HCT116 (cell line): Measurements from ENCODE around the gene GRHPR. TPM values are rescaled to one million over a fixed set of nuclear protein-coding genes. Genes with fewer than 3 reads are reported as not detected.
A peak's percentile ranks its signal among the peaks of the same experiment; 100 is the strongest.

Experiments used
- ATAC-seq: fragments of 200-7000 bp; cut with Tn5 transposase; 2 replicates; pipeline ENCODE4 v1.9.1; 2020; ENCODE audit warnings: mild to moderate bottlenecking, moderate library complexity
- BruUV-seq: library from RNA; stranded (reverse); fragments of 400-500 nt; replicated peaks from 2 replicates; lab custom pipeline; 2021; lab: Mats Ljungman, UMichigan
- CTCF ChIA-PET: fragments of 300-600 bp; sonication (Branson Sonifier 250); formaldehyde crosslinking; loops from one replicate; lab custom pipeline; 2021; ENCODE audit warnings: antibody characterized with exemption; lab: Charles Lee
- POLR2A ChIA-PET: fragments of 300-600, 350-600 bp; sonication (Branson Sonifier 250); formaldehyde crosslinking; loops from one replicate; lab custom pipeline; 2021; ENCODE audit warnings: antibody characterized with exemption; lab: Charles Lee
- RAD21 ChIA-PET, 2 experiments: fragments of 300-600 bp; sonication (Branson Sonifier 250); formaldehyde crosslinking; loops; one replicate each; lab custom pipeline; 2023; ENCODE audit warnings: low total read pairs in 2 of 2; ENCODE audit not compliant: uncharacterized antibody in 2 of 2, unreplicated experiment in 2 of 2, low non-redundant PET in 1 of 2; lab: Charles Lee
- DNase-seq: peaks from one replicate; pipeline ENCODE4 v3.0.0-alpha.2; 2010; ENCODE audit warnings: low read depth, low spot score
- H2AFZ ChIP-seq: fragments of 200-600 bp; shearing (Covaris generic), sonication (generic); 2 replicates; pipeline ENCODE4 v1.6.1; 2017; ENCODE audit warnings: low read depth, mixed run types, mixed read lengths, antibody characterized with exemption, low read length; ENCODE audit not compliant: poor library complexity, severe bottlenecking
- H3K27ac ChIP-seq: 2 replicates; pipeline ENCODE4 v1.5.1; 2012; ENCODE audit warnings: low read depth, low read length
- H3K27me3 ChIP-seq: fragments of 200-600 bp; sonication (generic); 2 replicates; pipeline ENCODE4 v1.6.1; 2016; ENCODE audit warnings: mixed run types, low read length, mixed read lengths; ENCODE audit not compliant: insufficient read depth
- H3K36me3 ChIP-seq, 2 experiments: fragments of 200-500 bp in 1 of 2; fragments of 200-600 bp in 1 of 2; sonication (Bioruptor generic) in 1 of 2; sonication (generic) in 1 of 2; 2 replicates each; pipeline versions ENCODE4 v1.5.1 to v1.6.1; 2014 to 2016; ENCODE audit warnings: low read length in 2 of 2, inconsistent platforms in 1 of 2, mixed read lengths in 1 of 2, mixed run types in 1 of 2; ENCODE audit not compliant: insufficient read depth in 2 of 2, control insufficient read depth in 1 of 2
- H3K4me1 ChIP-seq, 2 experiments: fragments of 200-600 bp in 1 of 2; sonication (generic) in 1 of 2; 2 replicates each; pipeline versions ENCODE4 v1.5.1 to v1.6.1; 2012 to 2017; ENCODE audit warnings: low read length in 2 of 2, inconsistent platforms in 1 of 2, mild to moderate bottlenecking in 1 of 2, mixed read lengths in 1 of 2, mixed run types in 1 of 2, moderate library complexity in 1 of 2; ENCODE audit not compliant: insufficient read depth in 2 of 2, control insufficient read depth in 1 of 2
- H3K4me2 ChIP-seq: fragments of 200-600 bp; sonication (generic); 2 replicates; pipeline ENCODE4 v1.6.1; 2017; ENCODE audit warnings: mixed run types, low read length, mixed read lengths
- H3K4me3 ChIP-seq, 2 experiments: fragments of 200-600 bp in 1 of 2; sonication (generic) in 1 of 2; replicated peaks in 1 of 2; 2 replicates each; pipeline ENCODE4 v1.5.1; 2011 to 2016; ENCODE audit warnings: low read length in 2 of 2, control low read depth in 1 of 2, low read depth in 1 of 2, mild to moderate bottlenecking in 1 of 2, mixed read lengths in 1 of 2, mixed run types in 1 of 2
- H3K79me2 ChIP-seq: fragments of 200-600 bp; sonication (generic); 2 replicates; pipeline ENCODE4 v1.6.1; 2017; ENCODE audit warnings: mild to moderate bottlenecking, mixed run types, low read length, moderate library complexity, mixed read lengths; ENCODE audit not compliant: insufficient read depth
- H3K9ac ChIP-seq: fragments of 200-600 bp; sonication (generic); 2 replicates; pipeline ENCODE4 v1.6.1; 2016; ENCODE audit warnings: low read length, mixed read lengths
- H3K9me2 ChIP-seq: fragments of 200-600 bp; sonication (generic), shearing (Covaris generic); 2 replicates; pipeline ENCODE4 v1.6.1; 2017; ENCODE audit warnings: mixed run types, mild to moderate bottlenecking, moderate library complexity; ENCODE audit not compliant: insufficient read depth
- H3K9me3 ChIP-seq, 2 experiments: fragments of 200-500 bp in 1 of 2; fragments of 200-600 bp in 1 of 2; sonication (Bioruptor generic) in 1 of 2; sonication (generic) in 1 of 2; 2 replicates each; pipeline ENCODE4 v1.6.1; 2014 to 2017; ENCODE audit warnings: low read length in 2 of 2, mixed read lengths in 2 of 2, inconsistent platforms in 1 of 2, low read depth in 1 of 2, mild to moderate bottlenecking in 1 of 2, mixed run types in 1 of 2, moderate library complexity in 1 of 2; ENCODE audit not compliant: control insufficient read depth in 1 of 2, insufficient read depth in 1 of 2
- H4K20me1 ChIP-seq: fragments of 200-600 bp; sonication (generic), shearing (Covaris generic); 2 replicates; pipeline ENCODE4 v1.6.1; 2017; ENCODE audit warnings: mixed run types, mild to moderate bottlenecking, moderate library complexity; ENCODE audit not compliant: insufficient read depth
- ATF3 ChIP-seq: IDR thresholded peaks from 2 replicates; pipeline ENCODE4 v1.6.1; 2012
- EGR1 ChIP-seq: IDR thresholded peaks from 2 replicates; pipeline ENCODE4 v1.6.1; 2012; ENCODE audit warnings: low read depth
- EZH2 ChIP-seq: fragments of 200-600 bp; sonication (generic); IDR thresholded peaks from 2 replicates; pipeline ENCODE4 v1.6.1; 2017; ENCODE audit warnings: antibody characterized with exemption, mixed run types
- FOSL1 ChIP-seq: IDR thresholded peaks from 2 replicates; pipeline ENCODE4 v1.6.1; 2012; ENCODE audit warnings: low read depth
- JUND ChIP-seq: IDR thresholded peaks from 2 replicates; pipeline ENCODE4 v1.6.1; 2012
- POLR2AphosphoS5 ChIP-seq: IDR thresholded peaks from 2 replicates; pipeline ENCODE4 v1.6.1; 2011; ENCODE audit warnings: mild to moderate bottlenecking, low read depth, low read length, moderate library complexity
- RAD21 ChIP-seq: IDR thresholded peaks from 2 replicates; pipeline ENCODE4 v1.6.1; 2012; ENCODE audit warnings: low read depth, mild to moderate bottlenecking
- SIN3A ChIP-seq: IDR thresholded peaks from 2 replicates; pipeline ENCODE4 v1.6.1; 2012; ENCODE audit warnings: low read depth
- intact Hi-C: fragments of 100-400 bp; cut with micrococcal nuclease; formaldehyde crosslinking; loops from 2 replicates; pipeline ENCODE4 v1.10.0; 2022
- total RNA-seq: library from RNA; stranded (reverse); gene quantifications from one replicate; pipeline ENCODE4 v1.2.1, GENCODE V29; 2021; ENCODE audit not compliant: unreplicated experiment

GRHPR gene
- total RNA-seq, 1 experiment from 2014 or later, result 106 TPM

- no TSS peak for BruUV-seq
- Histone ChIP-seq H3K27me3 (no peaks in the 10 kb centered on the region), H3K9ac (no peak overlapping the region), H3K9me3 (no peaks in the 10 kb centered on the region), H3K4me1 (no peaks in the 10 kb centered on the region), H3K9me2 (no peaks in the 10 kb centered on the region), H4K20me1 (no peaks in the 10 kb centered on the region), H3K27ac (no peak overlapping the region), H3K36me3 (peaks cover 31 to 60% of the 10 kb centered on the region in 2 experiments), H3K4me3 (no peak overlapping the region), H3K4me2 (no peak overlapping the region), H3K79me2 (peaks cover 31% of the 10 kb centered on the region), H2AFZ (no peak overlapping the region)
- ATAC-seq (no peak), DNase-seq (no peak)
- ChIA-PET CTCF (no interaction called here), POLR2A (no interaction called here), RAD21 (no interaction called here)
- intact Hi-C loops, result no loop called here
- TF ChIP-seq POLR2AphosphoS5, result peak; percentile 27; the same call in 1 of the 2 replicates
- TF ChIP-seq EZH2, result no peak
Measured at GRCh38 chr9:37429441-37430285, 7.2 kb downstream of the GRHPR start.

- BruUV-seq, result no TSS peak
- no peak overlapping the region for H3K4me3 ChIP-seq
- TF ChIP-seq RAD21 (no peak), SIN3A (no peak), FOSL1 (no peak), JUND (no peak), POLR2AphosphoS5 (peak; percentile 6; the same call in 1 of the 2 replicates), EGR1 (no peak), ATF3 (no peak)
- TF ChIP-seq, all 23 proteins: peak for 1
- Histone ChIP-seq H3K27ac (no peak overlapping the region), H3K27me3 (no peaks in the 10 kb centered on the region), H3K4me1 (no peaks in the 10 kb centered on the region), H3K36me3 (peaks cover 31 to 63% of the 10 kb centered on the region in 2 experiments), H3K9me2 (no peaks in the 10 kb centered on the region), H3K9me3 (no peaks in the 10 kb centered on the region), H2AFZ (no peak overlapping the region), H3K79me2 (peaks cover 31% of the 10 kb centered on the region), H3K4me2 (no peak overlapping the region), H4K20me1 (no peaks in the 10 kb centered on the region), H3K9ac (no peak overlapping the region)
- CTCF ChIA-PET, result no interaction called here
- intact Hi-C loops, result no loop called here
- POLR2A ChIA-PET, result no interaction called here
- RAD21 ChIA-PET, result no interaction called here
- DNase-seq (no peak), ATAC-seq (peak; percentile 69)
Measured at GRCh38 chr9:37430841-37431597, 8.5 kb downstream of the GRHPR start.
